ENCODE results near the gene PPP1R12B.
"Not testable (repeated sequence)": the region's sequence is repeated elsewhere in the genome, so short reads cannot be mapped to it uniquely, and the experiment has no call there.

Gene PPP1R12B

GRCh38 chr1:202438393-202439174 lies 90.1 kb downstream of the PPP1R12B start:
- peaks cover 64% of the 10 kb centered on the region for H3K36me3 Mint-ChIP-seq
- H3K9me3 Mint-ChIP-seq: no peaks in the 10 kb centered on the region
- no peaks in the 10 kb centered on the region for H3K27me3 Mint-ChIP-seq
- ATAC-seq: no peak
- H3K4me3 Mint-ChIP-seq: no peak overlapping the region
- no peak overlapping the region for H3K27ac Mint-ChIP-seq
- no peaks in the 10 kb centered on the region for H3K4me1 Mint-ChIP-seq

- H3K4me1 Mint-ChIP-seq: no peaks in the 10 kb centered on the region
- ATAC-seq: no peak
- H3K27me3 Mint-ChIP-seq: no peaks in the 10 kb centered on the region
- H3K9me3 Mint-ChIP-seq: no peaks in the 10 kb centered on the region
- peaks cover 65% of the 10 kb centered on the region for H3K36me3 Mint-ChIP-seq
- H3K27ac Mint-ChIP-seq: no peak overlapping the region
- no peak overlapping the region for H3K4me3 Mint-ChIP-seq
Measured at GRCh38 chr1:202439308-202439707, 90.8 kb downstream of the PPP1R12B start.

- ATAC-seq, H3K4me1 Mint-ChIP-seq, H3K9me3 Mint-ChIP-seq, H3K27me3 Mint-ChIP-seq, H3K4me3 Mint-ChIP-seq, H3K27ac Mint-ChIP-seq: not testable (repeated sequence)
- H3K36me3 Mint-ChIP-seq: peaks cover 49% of the 10 kb centered on the region
Measured at GRCh38 chr1:202448140-202448539, 99.6 kb downstream of the PPP1R12B start.

DNA sequence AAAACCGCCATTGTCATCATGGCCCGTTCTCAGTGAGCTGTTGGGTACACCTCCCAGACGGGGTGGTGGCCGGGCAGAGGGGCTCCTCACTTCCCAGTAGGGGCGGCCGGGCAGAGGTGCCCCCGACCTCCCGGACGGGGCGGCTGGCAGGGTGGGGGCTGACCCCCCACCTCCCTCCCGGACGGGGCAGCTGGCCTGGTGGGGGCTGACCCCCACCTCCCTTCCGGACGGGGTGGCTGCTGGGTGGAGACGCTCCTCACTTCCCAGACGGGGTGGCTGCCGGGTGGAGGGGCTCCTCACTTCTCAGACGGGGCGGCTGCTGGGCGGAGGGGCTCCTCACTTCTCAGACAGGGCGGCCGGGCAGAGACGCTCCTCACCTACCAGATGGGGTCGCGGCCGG lies 103.1 kb downstream of the PPP1R12B start:
- not testable (repeated sequence) for H3K27ac Mint-ChIP-seq, H3K4me3 Mint-ChIP-seq, H3K4me1 Mint-ChIP-seq, H3K9me3 Mint-ChIP-seq, ATAC-seq, H3K27me3 Mint-ChIP-seq
- H3K36me3 Mint-ChIP-seq: peaks cover 54% of the 10 kb centered on the region

DNA sequence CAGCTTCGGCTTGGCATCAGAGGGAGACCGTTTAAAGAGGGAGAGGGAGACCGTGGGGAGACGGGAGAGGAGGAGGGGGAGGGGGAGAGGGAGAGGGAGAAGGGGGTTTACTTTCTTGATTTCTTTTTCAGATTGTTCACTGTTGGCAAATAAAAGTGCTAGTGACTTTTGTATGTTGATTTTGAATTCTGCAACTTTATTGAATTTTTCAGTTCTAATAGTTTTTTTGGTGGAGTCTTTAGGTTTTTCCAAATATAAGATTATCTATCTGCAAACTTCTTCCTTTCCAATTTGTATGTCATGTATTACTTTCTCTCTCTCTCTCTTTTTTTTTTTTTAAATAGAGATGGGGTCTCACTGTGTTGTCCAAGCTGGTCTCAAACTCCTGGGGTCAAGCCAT lies 104.0 kb downstream of the PPP1R12B start:
- no peak for ATAC-seq
- no peak overlapping the region for H3K4me3 Mint-ChIP-seq
- no peaks in the 10 kb centered on the region for H3K9me3 Mint-ChIP-seq
- H3K36me3 Mint-ChIP-seq: peaks cover 54% of the 10 kb centered on the region
- no peaks in the 10 kb centered on the region for H3K4me1 Mint-ChIP-seq
- no peaks in the 10 kb centered on the region for H3K27me3 Mint-ChIP-seq
- no peak overlapping the region for H3K27ac Mint-ChIP-seq

- not testable (repeated sequence) for H3K27ac Mint-ChIP-seq, H3K4me1 Mint-ChIP-seq, ATAC-seq, H3K27me3 Mint-ChIP-seq, H3K9me3 Mint-ChIP-seq, H3K4me3 Mint-ChIP-seq
- peaks cover 34% of the 10 kb centered on the region for H3K36me3 Mint-ChIP-seq
Measured at GRCh38 chr1:202456372-202457169, 108.1 kb downstream of the PPP1R12B start.

GRCh38 chr1:202458651-202459050 lies 110.2 kb downstream of the PPP1R12B start:
- peaks cover 21% of the 10 kb centered on the region for H3K36me3 Mint-ChIP-seq
- not testable (repeated sequence) for H3K9me3 Mint-ChIP-seq, H3K27me3 Mint-ChIP-seq, H3K4me1 Mint-ChIP-seq, H3K4me3 Mint-ChIP-seq, H3K27ac Mint-ChIP-seq, ATAC-seq

DNA sequence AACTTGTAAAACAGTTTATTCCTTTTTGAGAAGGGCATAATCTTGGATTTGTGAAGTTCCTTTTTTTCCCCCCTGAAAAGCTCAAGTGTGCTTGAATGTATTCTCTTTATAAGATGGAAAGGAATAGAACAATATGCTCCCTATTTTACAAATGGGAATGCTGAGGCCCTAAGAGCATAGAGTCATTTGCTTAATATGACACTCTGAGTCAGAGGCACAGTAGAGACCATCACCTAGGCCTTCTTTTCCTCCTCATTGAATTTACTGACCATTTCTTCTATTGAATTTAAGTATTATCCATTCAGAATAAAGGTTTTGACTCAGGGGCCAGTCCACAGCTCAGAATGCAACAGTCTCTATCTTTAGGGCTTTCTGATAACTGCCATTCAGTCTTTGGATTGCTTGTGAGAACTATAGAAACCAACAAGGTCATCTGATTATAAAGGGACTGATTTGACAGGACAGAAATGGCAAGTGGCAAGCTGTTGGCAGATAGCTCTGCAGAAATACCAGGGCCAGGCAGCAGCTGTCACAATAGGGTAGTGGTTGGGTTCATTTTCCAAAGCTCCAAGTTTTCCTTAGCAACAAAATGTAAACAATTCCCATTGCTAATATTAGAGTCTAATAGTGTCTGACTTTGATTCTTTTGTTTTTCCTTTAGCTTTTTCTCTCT lies 111.1 kb downstream of the PPP1R12B start:
- not testable (repeated sequence) for H3K9me3 Mint-ChIP-seq, H3K4me1 Mint-ChIP-seq, ATAC-seq, H3K27me3 Mint-ChIP-seq, H3K27ac Mint-ChIP-seq, H3K4me3 Mint-ChIP-seq
- peaks cover 13% of the 10 kb centered on the region for H3K36me3 Mint-ChIP-seq

DNA sequence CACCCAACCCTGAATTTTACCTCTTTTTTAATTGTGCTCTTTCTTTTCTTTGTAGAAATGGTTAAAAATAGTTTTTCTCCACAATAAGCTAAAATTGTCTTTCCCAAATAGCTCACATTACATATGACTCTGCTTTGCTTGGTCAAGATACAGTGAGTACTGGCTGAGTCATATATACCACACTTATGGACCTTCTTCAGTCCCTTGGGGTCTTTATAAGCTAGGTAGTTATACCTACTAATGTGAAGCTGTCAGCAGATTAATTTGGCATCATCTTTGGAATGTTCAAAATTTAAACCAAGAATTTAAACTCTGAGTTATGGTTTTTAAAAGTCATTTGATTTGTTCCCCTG lies 111.6 kb downstream of the PPP1R12B start:
- not testable (repeated sequence) for H3K4me3 Mint-ChIP-seq

GRCh38 chr1:202462342-202463076 lies 114.0 kb downstream of the PPP1R12B start:
- Mint-ChIP-seq H3K9me3 (no peaks in the 10 kb centered on the region), H3K27ac (no peak overlapping the region), H3K36me3 (no peaks in the 10 kb centered on the region), H3K4me1 (no peaks in the 10 kb centered on the region), H3K4me3 (no peak overlapping the region), H3K27me3 (no peaks in the 10 kb centered on the region)
- no peak for ATAC-seq

More for the DNA sequence above, 111.6 kb downstream of the PPP1R12B start:
- not testable (repeated sequence) for H3K9me3 Mint-ChIP-seq, H3K4me1 Mint-ChIP-seq, H3K36me3 Mint-ChIP-seq, ATAC-seq, H3K27me3 Mint-ChIP-seq, H3K27ac Mint-ChIP-seq

DNA sequence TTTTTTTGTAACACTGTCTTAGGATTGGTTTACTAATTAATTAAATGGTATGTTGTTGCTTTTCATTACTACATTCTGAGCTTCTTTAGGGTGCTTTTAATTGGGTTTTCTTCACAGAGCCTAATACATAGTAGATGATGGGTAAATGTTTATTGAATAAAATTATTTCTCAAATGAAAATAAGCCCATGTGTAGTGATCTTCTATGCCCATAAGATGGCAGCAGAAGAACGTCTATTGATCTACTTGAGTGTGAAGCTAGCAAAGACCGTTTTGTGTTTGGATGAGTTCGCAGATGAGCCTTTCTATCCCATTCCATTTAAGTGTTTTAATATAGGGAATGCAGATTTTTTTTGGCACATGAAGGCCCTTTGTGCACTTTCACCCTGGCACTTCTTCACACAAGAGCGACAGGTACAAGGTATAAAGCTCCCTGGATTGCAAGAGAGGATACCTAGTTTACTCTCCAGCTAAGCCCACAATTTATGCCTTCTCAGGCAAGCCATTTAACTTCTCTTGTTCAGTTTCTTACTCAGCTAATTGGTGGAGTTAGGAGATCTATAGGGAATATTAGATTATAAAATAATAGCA lies 115.7 kb downstream of the PPP1R12B start:
- not testable (repeated sequence) for H3K36me3 Mint-ChIP-seq, H3K4me3 Mint-ChIP-seq, H3K27ac Mint-ChIP-seq, H3K4me1 Mint-ChIP-seq, H3K27me3 Mint-ChIP-seq, H3K9me3 Mint-ChIP-seq, ATAC-seq

- H3K4me1 Mint-ChIP-seq, H3K36me3 Mint-ChIP-seq, H3K9me3 Mint-ChIP-seq, H3K27me3 Mint-ChIP-seq, H3K4me3 Mint-ChIP-seq, H3K27ac Mint-ChIP-seq, ATAC-seq: not testable (repeated sequence)
Measured at GRCh38 chr1:202465644-202466270, 117.3 kb downstream of the PPP1R12B start.

- not testable (repeated sequence) for H3K9me3 Mint-ChIP-seq, H3K27me3 Mint-ChIP-seq, H3K4me1 Mint-ChIP-seq, H3K4me3 Mint-ChIP-seq, ATAC-seq, H3K36me3 Mint-ChIP-seq, H3K27ac Mint-ChIP-seq
Measured at GRCh38 chr1:202466339-202466738, 117.8 kb downstream of the PPP1R12B start.

GRCh38 chr1:202467381-202467780 lies 118.9 kb downstream of the PPP1R12B start:
- not testable (repeated sequence) for ATAC-seq

More at GRCh38 chr1:202467381-202467780, 118.9 kb downstream of the PPP1R12B start:
- H3K4me3 Mint-ChIP-seq, H3K27ac Mint-ChIP-seq, H3K27me3 Mint-ChIP-seq, H3K9me3 Mint-ChIP-seq, H3K4me1 Mint-ChIP-seq: not testable (repeated sequence)
- peaks cover 14% of the 10 kb centered on the region for H3K36me3 Mint-ChIP-seq

Measured in stimulated activated memory B cell treated with anti-CD40 and anti-IgM and Interleukin-4, amounts not matched to agents 10 μg/mL and 1 μg/mL and 100 μg/mL, for 72 hours (primary cell).